Sigmoid colon (tissue), 7 donors: Measurements from ENCODE around the gene MRPL58. TPM values are rescaled to one million over a fixed set of nuclear protein-coding genes. Genes with fewer than 3 reads are reported as not detected.
"Not testable (repeated sequence)": the region's sequence is repeated elsewhere in the genome, so short reads cannot be mapped to it uniquely, and the experiment has no call there.

Experiments
- DNase-seq: peaks from one replicate; pipeline ENCODE4 v3.0.0-alpha.2; 2019
- H3K27ac ChIP-seq, 4 donors: fragments of 200-600 bp; sonication (generic); one replicate each; pipeline ENCODE4 v1.5.1; 2016 to 2019; ENCODE audit warnings: mild to moderate bottlenecking in 1 of 4
- H3K27me3 ChIP-seq, 3 donors: fragments of 200-600 bp; sonication (generic); one replicate each; pipeline ENCODE4 v1.5.1; 2019; ENCODE audit warnings: mild to moderate bottlenecking in 1 of 3
- H3K36me3 ChIP-seq, 4 donors: fragments of 200-600 bp; sonication (generic); one replicate each; pipeline ENCODE4 v1.5.1; 2016 to 2019
- H3K4me1 ChIP-seq, 4 donors: fragments of 200-600 bp; sonication (generic); one replicate each; pipeline ENCODE4 v1.5.1; 2017 to 2019
- H3K4me3 ChIP-seq, 4 donors: fragments of 200-600 bp; sonication (generic); one replicate each; pipeline ENCODE4 v1.5.1; 2017 to 2019; ENCODE audit warnings: mild to moderate bottlenecking in 2 of 4, moderate library complexity in 1 of 4
- H3K9me3 ChIP-seq, 4 donors: fragments of 200-600 bp in 3 of 4; sonication (generic) in 3 of 4; one replicate each; pipeline versions ENCODE4 v1.5.1 to v1.6.1; 2013 to 2019
- CTCF ChIP-seq, 4 experiments: fragments of 450-650 bp in 3 of 4; fragments of 200-600 bp in 1 of 4; IDR thresholded peaks; one replicate each; pipeline ENCODE4 v1.5.1; 2016 to 2019; ENCODE audit warnings: antibody characterized with exemption in 4 of 4, mild to moderate bottlenecking in 3 of 4, moderate library complexity in 2 of 4
- EP300 ChIP-seq, 4 donors: sonication (generic); formaldehyde crosslinking; IDR thresholded peaks; one replicate each; pipeline ENCODE4 v1.6.1; 2017; ENCODE audit warnings: antibody characterized with exemption in 4 of 4
- POLR2A ChIP-seq, 2 donors: fragments of 450-650 bp; IDR thresholded peaks; one replicate each; pipeline ENCODE4 v1.6.1; 2016; ENCODE audit warnings: antibody characterized with exemption in 2 of 2, mild to moderate bottlenecking in 2 of 2, moderate library complexity in 2 of 2
- POLR2AphosphoS5 ChIP-seq, 4 donors: sonication (generic); formaldehyde crosslinking; IDR thresholded peaks; one replicate each; pipeline ENCODE4 v1.6.1; 2017; ENCODE audit warnings: antibody characterized with exemption in 4 of 4
- WGBS, 2 donors: extraction: QIAGEN DNeasy Blood & Tissue Kit; methylation state at CpG; one replicate each; pipeline ENCODE4 v1.1.7; 2013; 5-methylcytosine and 5-hydroxymethylcytosine counted together
- intact Hi-C: fragments of 100-400 bp; cut with DNase I; formaldehyde crosslinking; loops from one replicate; pipeline ENCODE4 v1.15.1; 2023
- polyA plus RNA-seq, 3 donors: library from polyadenylated mRNA; stranded (reverse); fragments of 200-250 nt; gene quantifications; one replicate each; pipeline ENCODE4 v1.2.3, GENCODE V29; 2013
- total RNA-seq, 4 donors: library from RNA; depleted of rRNA; stranded (reverse); fragments of >200 nt; gene quantifications; one replicate each; pipeline ENCODE4 v1.1.0, GENCODE V29; 2016
- donor health status: healthy with polysubstance abuse.
- donor health status: Bipolar disorder and iron deficiency.
- donor health status: healthy.

MRPL58 gene
- total and polyA plus RNA-seq, 7 donors, result 36.6 to 104 (median 56.9) TPM

GRCh38 chr17:74981318-74981978 lies 31.0 kb upstream of the MRPL58 start:
- H3K4me3 ChIP-seq, result peak overlapping the region; percentile 62 to 78 (median 64)
- peak overlapping the region; percentile 88 to 91 (median 88) for H3K27ac ChIP-seq
- H3K9me3 ChIP-seq, result no peaks in the 10 kb centered on the region
- 53 to 65% methylated on average over 16 of the region's 16 CpGs for WGBS, 2 donors
- peaks cover 0 to 19% (median 13%) of the 10 kb centered on the region in 4 donors for H3K4me1 ChIP-seq
- intact Hi-C loops, result no loop called here
- no peaks in the 10 kb centered on the region for H3K27me3 ChIP-seq
- no peak for DNase-seq
- no peaks in the 10 kb centered on the region for H3K36me3 ChIP-seq
- TF ChIP-seq POLR2A (IDR thresholded peaks at IDR 0.05), result no peak
- no peak for TF ChIP-seq EP300 (IDR thresholded peaks at IDR 0.05)
- TF ChIP-seq POLR2AphosphoS5 (IDR thresholded peaks at IDR 0.05), result no peak
- no peak for TF ChIP-seq CTCF (IDR thresholded peaks at IDR 0.05)

- intact Hi-C loops, result no loop called here
- WGBS, 2 donors, result 0 to 1% methylated on average over 61 of the region's 61 CpGs
- no peaks in the 10 kb centered on the region for H3K27me3 ChIP-seq
- H3K4me1 ChIP-seq, result peaks cover 0 to 24% (median 18%) of the 10 kb centered on the region in 4 donors
- H3K27ac ChIP-seq, result peak overlapping the region; percentile 88 to 91 (median 88)
- DNase-seq, result peak; percentile 85
- TF ChIP-seq POLR2A (IDR thresholded peaks at IDR 0.05) (peak in 1 of 2 donors; percentile 44), POLR2AphosphoS5 (IDR thresholded peaks at IDR 0.05) (peak; percentile 55 to 78 (median 74)), CTCF (IDR thresholded peaks at IDR 0.05) (peak in 1 of 4 experiments; percentile 21), EP300 (IDR thresholded peaks at IDR 0.05) (no peak)
- peak overlapping the region; percentile 62 to 78 (median 64) for H3K4me3 ChIP-seq
- H3K9me3 ChIP-seq, result no peaks in the 10 kb centered on the region
- H3K36me3 ChIP-seq, result no peaks in the 10 kb centered on the region
These were observed 30.3 kb upstream of the MRPL58 start for GRCh38 chr17:74981979-74982662.

- WGBS, 2 donors, result 40 to 45% methylated on average over 14 of the region's 14 CpGs
- peak overlapping the region; percentile 88 to 91 (median 88) for H3K27ac ChIP-seq
- H3K36me3 ChIP-seq, H3K27me3 ChIP-seq, intact Hi-C loops, DNase-seq, H3K9me3 ChIP-seq: not testable (repeated sequence)
- peaks cover 0 to 25% (median 19%) of the 10 kb centered on the region in 4 donors for H3K4me1 ChIP-seq
- H3K4me3 ChIP-seq, result peak overlapping the region; percentile 62 to 78 (median 64)
These were observed 29.7 kb upstream of the MRPL58 start for GRCh38 chr17:74982663-74983313.

GRCh38 chr17:74986206-74986576 lies 26.3 kb upstream of the MRPL58 start:
- no peak for TF ChIP-seq POLR2A (IDR thresholded peaks at IDR 0.05)
- H3K27me3 ChIP-seq, result no peaks in the 10 kb centered on the region
- no peaks in the 10 kb centered on the region for H3K36me3 ChIP-seq
- DNase-seq, result no peak
- WGBS, 2 donors, result 83 to 96% methylated on average over 3 of the region's 3 CpGs
- H3K9me3 ChIP-seq, result no peaks in the 10 kb centered on the region
- intact Hi-C loops, result loop anchor here (5.0 kb wide), 2 partner anchors 46 to 61 kb away; partner anchors contain the start of genes ATP5PD and KCTD2
- H3K27ac ChIP-seq, result no peak overlapping the region
- H3K4me3 ChIP-seq, result no peak overlapping the region
- peaks cover 0 to 44% (median 34%) of the 10 kb centered on the region in 4 donors for H3K4me1 ChIP-seq

GRCh38 chr17:74987418-74987908 lies 25.0 kb upstream of the MRPL58 start, which contains the start of gene CDR2L:
Gene CDR2L, plus strand, starts transcription at chr17:74987632. Its CDS starts 412 bp downstream, at chr17:74988044.
- intact Hi-C loops, result loop anchor here (5.0 kb wide), 2 partner anchors 45 to 60 kb away; partner anchors contain the start of genes ATP5PD and KCTD2
- TF ChIP-seq POLR2AphosphoS5 (IDR thresholded peaks at IDR 0.05) (peak; percentile 82 to 95 (median 90)), POLR2A (IDR thresholded peaks at IDR 0.05) (peak in 1 of 2 donors; percentile 28), CTCF (IDR thresholded peaks at IDR 0.05) (no peak), EP300 (IDR thresholded peaks at IDR 0.05) (no peak)
- 0% methylated on average over 51 of the region's 51 CpGs for WGBS, 2 donors
- DNase-seq, result peak; percentile 99
- Histone ChIP-seq H3K9me3 (no peaks in the 10 kb centered on the region), H3K4me1 (peaks cover 0 to 34% (median 24%) of the 10 kb centered on the region in 4 donors), H3K4me3 (peak within 1 kb of the TSS; percentile 53 to 95 (median 84)), H3K36me3 (no peaks in the 10 kb centered on the region), H3K27me3 (no peaks in the 10 kb centered on the region), H3K27ac (peak within 1 kb of the TSS; percentile 91 to 98 (median 96))
